ENCODE measurements around the gene SLC38A6. TPM values are rescaled to one million over a fixed set of nuclear protein-coding genes. Genes with fewer than 3 reads are reported as not detected.

The SLC38A6 gene
- total RNA-seq, 3 donors from 2014 or later (not counting 1 experiment from before 2014, with no cell fraction given) = 7.1 to 11.0 (median 8.8) TPM

GRCh38 chr14:60951776-60952435, 29.1 kb upstream of the SLC38A6 start:
- intact Hi-C loops (cut with micrococcal nuclease) = no loop called here
- TF ChIP-seq CTCF (IDR thresholded peaks at IDR 0.05) = no peak
- H3K27me3 ChIP-seq (ENCODE audit: control insufficient read depth, insufficient read depth, low read length) = no peaks in the 10 kb centered on the region
- Mint-ChIP-seq H3K36me3 (peaks cover 6% of the 10 kb centered on the region), H3K9me3 (peaks cover 4 to 10% of the 10 kb centered on the region in 2 donors), H3K4me3 (no peak overlapping the region), H3K27ac (no peak overlapping the region), H3K4me1 (no peaks in the 10 kb centered on the region), H3K27me3 (ENCODE audit: low read depth in 2 of 2) (no peaks in the 10 kb centered on the region)
- H3K27ac ChIP-seq (ENCODE audit: low read length) = no peak overlapping the region
- H3K4me3 ChIP-seq (ENCODE audit: low read length) = no peak overlapping the region
- no peaks in the 10 kb centered on the region for H3K4me1 ChIP-seq (ENCODE audit: control insufficient read depth, insufficient read depth, low read length)
- 98% methylated on average over 2 of the region's 3 CpGs for WGBS (ENCODE audit: insufficient coverage)
- H3K9me3 ChIP-seq (ENCODE audit: control insufficient read depth, insufficient read depth, low read length) = no peaks in the 10 kb centered on the region
- ATAC-seq (no peak), DNase-seq (no peak)
- H3K36me3 ChIP-seq (ENCODE audit: control insufficient read depth, insufficient read depth, low read length) = no peaks in the 10 kb centered on the region

DNA sequence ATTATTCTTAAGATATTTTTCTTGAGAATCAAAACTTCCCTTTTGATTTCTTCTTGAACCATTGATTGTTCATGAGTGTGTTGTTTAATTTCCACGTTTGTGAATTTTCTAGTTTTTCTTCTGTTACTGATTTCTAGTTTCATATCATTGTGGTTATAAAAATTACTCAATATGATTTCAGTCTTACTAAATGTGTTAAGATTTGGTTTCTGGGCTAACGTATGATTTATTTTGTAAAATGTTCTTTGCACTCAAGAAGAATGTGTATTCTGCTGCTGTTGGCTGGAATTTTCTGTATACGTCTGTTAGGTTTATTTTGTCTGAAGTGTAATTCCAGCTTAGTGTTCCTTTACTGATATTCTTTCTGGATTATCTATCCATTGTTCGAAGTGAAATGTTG, 24.8 kb upstream of the SLC38A6 start:
- peaks cover 33% of the 10 kb centered on the region for H3K36me3 Mint-ChIP-seq
- no peaks in the 10 kb centered on the region for H3K27me3 Mint-ChIP-seq (ENCODE audit: low read depth in 2 of 2)
- Histone ChIP-seq H3K36me3 (ENCODE audit: control insufficient read depth, insufficient read depth, low read length) (no peaks in the 10 kb centered on the region), H3K27ac (ENCODE audit: low read length) (no peak overlapping the region), H3K4me3 (ENCODE audit: low read length) (no peak overlapping the region), H3K27me3 (ENCODE audit: control insufficient read depth, insufficient read depth, low read length) (no peaks in the 10 kb centered on the region), H3K9me3 (ENCODE audit: control insufficient read depth, insufficient read depth, low read length) (peaks cover 12% of the 10 kb centered on the region), H3K4me1 (ENCODE audit: control insufficient read depth, insufficient read depth, low read length) (no peaks in the 10 kb centered on the region)
- 72% methylated on average over 2 of the region's 4 CpGs for WGBS (ENCODE audit: insufficient coverage)
- intact Hi-C loops (cut with micrococcal nuclease) = no loop called here
- no peaks in the 10 kb centered on the region for H3K4me1 Mint-ChIP-seq
- TF ChIP-seq CTCF (IDR thresholded peaks at IDR 0.05) = no peak
- no peak overlapping the region for H3K4me3 Mint-ChIP-seq
- DNase-seq = no peak
- H3K9me3 Mint-ChIP-seq = peaks cover 17% of the 10 kb centered on the region in 2 donors
- H3K27ac Mint-ChIP-seq = no peak overlapping the region
- ATAC-seq = no peak

DNA sequence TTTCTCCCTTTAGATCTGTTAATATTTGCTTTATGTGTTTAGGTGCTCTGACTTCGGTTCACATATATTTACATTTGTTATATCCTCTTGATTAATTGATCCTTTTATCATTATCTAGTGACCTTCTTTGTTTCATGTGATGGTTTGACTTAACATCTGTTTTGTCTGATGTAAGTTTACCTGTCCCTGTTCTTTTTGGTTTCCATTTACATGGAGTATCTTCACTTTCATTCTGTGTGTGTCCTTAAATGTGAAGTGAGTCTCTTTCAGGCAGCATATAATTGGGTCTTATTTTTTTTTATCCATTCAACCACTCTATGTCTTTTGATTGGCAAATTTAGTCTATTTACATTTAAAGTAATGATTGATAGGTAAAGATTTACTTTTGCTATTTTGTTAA, 24.4 kb upstream of the SLC38A6 start:
- Mint-ChIP-seq H3K36me3 (peaks cover 33% of the 10 kb centered on the region), H3K4me3 (no peak overlapping the region), H3K27me3 (ENCODE audit: low read depth in 2 of 2) (no peaks in the 10 kb centered on the region), H3K27ac (no peak overlapping the region), H3K4me1 (no peaks in the 10 kb centered on the region), H3K9me3 (peaks cover 17% of the 10 kb centered on the region in 2 donors)
- no peaks in the 10 kb centered on the region for H3K27me3 ChIP-seq (ENCODE audit: control insufficient read depth, insufficient read depth, low read length)
- ATAC-seq (no peak), DNase-seq (no peak)
- H3K9me3 ChIP-seq (ENCODE audit: control insufficient read depth, insufficient read depth, low read length) = peaks cover 12% of the 10 kb centered on the region
- intact Hi-C loops (cut with micrococcal nuclease) = no loop called here
- WGBS (ENCODE audit: insufficient coverage) = no CpG with 5 or more reads among the region's 1 CpG
- no peaks in the 10 kb centered on the region for H3K36me3 ChIP-seq (ENCODE audit: control insufficient read depth, insufficient read depth, low read length)
- H3K27ac ChIP-seq (ENCODE audit: low read length) = no peak overlapping the region
- no peak overlapping the region for H3K4me3 ChIP-seq (ENCODE audit: low read length)
- TF ChIP-seq CTCF (IDR thresholded peaks at IDR 0.05) = no peak
- H3K4me1 ChIP-seq (ENCODE audit: control insufficient read depth, insufficient read depth, low read length) = no peaks in the 10 kb centered on the region

- Histone ChIP-seq H3K27ac (ENCODE audit: low read length) (no peak overlapping the region), H3K4me1 (ENCODE audit: control insufficient read depth, insufficient read depth, low read length) (no peaks in the 10 kb centered on the region), H3K27me3 (ENCODE audit: control insufficient read depth, insufficient read depth, low read length) (no peaks in the 10 kb centered on the region), H3K4me3 (ENCODE audit: low read length) (no peak overlapping the region), H3K36me3 (ENCODE audit: control insufficient read depth, insufficient read depth, low read length) (no peaks in the 10 kb centered on the region), H3K9me3 (ENCODE audit: control insufficient read depth, insufficient read depth, low read length) (peaks cover 12% of the 10 kb centered on the region)
- ATAC-seq (no peak), DNase-seq (no peak)
- no peaks in the 10 kb centered on the region for H3K27me3 Mint-ChIP-seq (ENCODE audit: low read depth in 2 of 2)
- H3K4me3 Mint-ChIP-seq = no peak overlapping the region
- intact Hi-C loops (cut with micrococcal nuclease) = no loop called here
- H3K4me1 Mint-ChIP-seq = no peaks in the 10 kb centered on the region
- no peak for TF ChIP-seq CTCF (IDR thresholded peaks at IDR 0.05)
- no peak overlapping the region for H3K27ac Mint-ChIP-seq
- peaks cover 33% of the 10 kb centered on the region for H3K36me3 Mint-ChIP-seq
- peaks cover 17% of the 10 kb centered on the region in 2 donors for H3K9me3 Mint-ChIP-seq
These were observed 22.9 kb upstream of the SLC38A6 start for GRCh38 chr14:60958146-60958545.
